Measurements from ENCODE around the gene C2CD4C. TPM values are rescaled to one million over a fixed set of nuclear protein-coding genes. Genes with fewer than 3 reads are reported as not detected.

The C2CD4C gene
- total RNA-seq, 4 donors from 2014 or later: 0.44 to 6.8 (median 0.51) TPM; not detected in 1

DNA sequence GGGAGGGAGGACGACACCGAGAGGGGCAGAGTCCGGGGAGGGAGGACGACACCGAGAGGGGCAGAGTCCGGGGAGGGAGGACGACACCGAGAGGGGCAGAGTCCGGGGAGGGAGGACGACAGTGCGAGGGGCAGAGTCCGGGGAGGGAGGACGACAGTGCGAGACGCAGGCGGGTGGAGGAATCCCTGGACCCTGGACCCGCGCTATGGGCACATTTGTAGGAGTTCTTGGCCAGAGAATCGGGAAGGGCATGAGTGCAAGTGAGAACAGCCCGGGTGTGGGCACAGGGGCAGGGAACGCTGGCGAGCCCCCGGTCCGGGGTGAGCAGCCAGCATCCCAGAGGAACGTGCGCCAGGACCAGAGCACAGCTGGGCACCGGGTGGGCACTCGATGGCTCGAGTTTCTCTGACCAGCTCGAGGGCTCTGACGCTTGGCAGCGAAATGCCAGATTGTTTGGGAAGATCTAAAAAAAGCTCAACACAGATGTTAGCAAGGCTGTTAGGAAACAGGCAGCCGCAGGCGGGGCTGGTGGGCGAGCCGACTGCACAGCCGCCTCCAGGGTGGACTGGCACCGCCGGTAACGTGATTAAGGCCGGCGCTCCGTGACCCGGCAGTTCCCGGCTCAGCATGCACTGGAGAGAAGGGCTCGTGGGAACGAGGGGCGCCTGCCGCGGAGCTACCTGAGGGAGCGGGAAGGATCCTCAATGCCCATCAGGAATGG, 17.9 kb upstream of the C2CD4C start:
- TF ChIP-seq, protein P1, sequence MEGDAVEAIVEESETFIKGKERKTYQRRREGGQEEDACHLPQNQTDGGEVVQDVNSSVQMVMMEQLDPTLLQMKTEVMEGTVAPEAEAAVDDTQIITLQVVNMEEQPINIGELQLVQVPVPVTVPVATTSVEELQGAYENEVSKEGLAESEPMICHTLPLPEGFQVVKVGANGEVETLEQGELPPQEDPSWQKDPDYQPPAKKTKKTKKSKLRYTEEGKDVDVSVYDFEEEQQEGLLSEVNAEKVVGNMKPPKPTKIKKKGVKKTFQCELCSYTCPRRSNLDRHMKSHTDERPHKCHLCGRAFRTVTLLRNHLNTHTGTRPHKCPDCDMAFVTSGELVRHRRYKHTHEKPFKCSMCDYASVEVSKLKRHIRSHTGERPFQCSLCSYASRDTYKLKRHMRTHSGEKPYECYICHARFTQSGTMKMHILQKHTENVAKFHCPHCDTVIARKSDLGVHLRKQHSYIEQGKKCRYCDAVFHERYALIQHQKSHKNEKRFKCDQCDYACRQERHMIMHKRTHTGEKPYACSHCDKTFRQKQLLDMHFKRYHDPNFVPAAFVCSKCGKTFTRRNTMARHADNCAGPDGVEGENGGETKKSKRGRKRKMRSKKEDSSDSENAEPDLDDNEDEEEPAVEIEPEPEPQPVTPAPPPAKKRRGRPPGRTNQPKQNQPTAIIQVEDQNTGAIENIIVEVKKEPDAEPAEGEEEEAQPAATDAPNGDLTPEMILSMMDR (IDR thresholded peaks at IDR 0.05; ENCODE audit: low read depth): no peak

GRCh38 chr19:425056-425455, 16.1 kb upstream of the C2CD4C start:
- TF ChIP-seq, protein P1 (IDR thresholded peaks at IDR 0.05; ENCODE audit: low read depth): no peak

DNA sequence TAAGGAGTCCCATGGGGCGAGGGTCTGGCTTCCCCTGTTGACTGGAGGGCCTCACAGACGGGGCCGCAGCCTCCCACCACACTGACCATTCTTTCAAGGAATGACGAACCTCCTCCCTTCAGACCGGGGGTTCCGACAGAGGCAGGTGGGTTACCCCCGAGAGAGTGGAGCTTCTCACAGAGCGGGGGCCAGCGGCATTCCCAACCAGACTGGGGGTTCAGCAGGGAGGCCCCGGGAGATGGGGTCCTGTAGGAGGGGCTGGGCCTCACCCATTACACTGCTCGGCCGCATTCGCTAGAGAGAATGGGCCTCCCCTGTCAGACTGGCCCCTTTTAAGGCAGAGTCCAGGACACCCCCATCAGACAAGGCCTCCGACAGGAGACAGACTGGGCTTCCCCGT, 15.6 kb upstream of the C2CD4C start:
- TF ChIP-seq, protein P1 (IDR thresholded peaks at IDR 0.05; ENCODE audit: low read depth): no peak

DNA sequence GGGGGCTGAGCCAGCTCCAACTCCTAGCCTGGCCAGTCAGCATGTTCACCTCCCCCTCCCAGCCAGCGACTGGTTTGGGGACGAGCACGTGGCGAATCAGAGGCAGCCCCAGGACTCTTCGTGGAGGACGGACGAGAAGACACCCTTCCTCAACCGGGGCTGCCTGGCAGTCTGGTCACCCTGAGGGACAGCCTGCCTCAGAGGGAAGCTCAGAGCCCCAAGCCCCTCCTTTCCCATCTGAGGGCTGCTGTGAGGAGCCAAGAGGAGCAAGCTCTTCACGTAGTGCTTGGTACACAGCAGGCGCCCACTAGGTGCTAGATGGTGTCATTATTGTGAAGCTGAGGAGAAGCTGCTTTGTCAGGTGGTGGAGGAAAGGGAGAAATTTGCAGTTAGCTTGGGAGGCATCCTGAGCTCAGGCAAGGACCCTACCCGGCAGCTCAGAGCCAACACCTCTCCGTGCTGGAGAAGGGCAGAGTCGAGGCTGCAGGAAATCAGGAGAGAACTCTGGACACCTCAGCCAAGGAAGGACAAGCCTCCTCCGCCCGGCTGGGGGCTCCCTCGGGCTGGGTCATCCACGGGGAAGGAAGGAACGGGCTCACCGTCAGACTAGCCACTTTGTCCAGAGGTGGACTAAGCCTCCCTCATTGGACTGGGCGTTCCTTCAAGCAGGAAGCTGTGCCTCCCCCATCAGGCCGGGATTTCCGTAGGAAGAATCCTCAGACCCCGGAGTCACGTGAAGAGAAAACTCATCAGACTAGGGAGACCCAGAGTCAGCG, 14.9 kb upstream of the C2CD4C start:
- TF ChIP-seq, protein P1 (IDR thresholded peaks at IDR 0.05; ENCODE audit: low read depth): no peak

- TF ChIP-seq, protein P1 (IDR thresholded peaks at IDR 0.05; ENCODE audit: low read depth): no peak
These were observed 13.4 kb upstream of the C2CD4C start for GRCh38 chr19:422213-422916.

DNA sequence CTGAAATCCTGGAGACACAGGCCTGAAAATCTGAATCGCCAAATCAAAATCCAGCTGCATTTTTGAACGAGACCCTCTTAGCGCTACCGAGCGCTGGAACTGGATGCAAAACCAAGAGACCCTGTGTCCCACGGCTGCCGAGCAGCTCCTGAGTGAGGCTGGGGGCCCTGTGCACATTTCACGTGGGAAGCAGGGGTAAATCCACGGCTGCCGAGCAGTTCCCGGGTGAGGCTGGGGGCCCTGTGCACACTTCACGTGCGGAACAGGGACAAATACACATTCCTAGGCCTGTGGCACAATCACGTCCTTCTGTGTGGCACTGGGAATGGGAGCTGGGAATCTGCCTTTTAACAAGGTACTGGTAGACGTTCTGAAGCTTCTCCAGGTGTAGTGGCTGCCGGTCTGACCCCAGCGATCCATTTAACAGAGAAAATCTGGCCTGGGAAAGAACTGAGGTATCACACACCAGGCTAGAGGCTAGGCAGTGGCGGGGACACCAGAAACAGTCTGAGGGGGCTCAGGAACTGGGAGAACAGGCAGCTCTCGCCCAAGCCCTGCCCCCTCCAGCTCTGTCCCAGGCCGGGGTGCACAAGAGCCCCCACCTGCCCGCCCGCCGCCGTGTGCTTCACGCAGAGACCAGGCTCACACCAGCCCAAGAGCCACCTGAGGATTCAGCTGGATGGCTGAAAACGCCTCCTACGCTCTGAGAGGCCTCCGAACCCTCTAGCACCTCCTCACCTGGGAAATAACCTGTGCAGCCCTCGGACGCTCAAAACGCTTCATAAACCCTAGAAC, 11.0 kb upstream of the C2CD4C start:
- TF ChIP-seq, protein P1 (IDR thresholded peaks at IDR 0.05; ENCODE audit: low read depth): no peak

All from subcutaneous adipose tissue (tissue), 4 donors.